T-helper 1 cell treated with Interleukin-12 subunit alpha and Interleukin-12 subunit beta and Interleukin-4 antibody, amounts not matched to agents 30 μg/mL and 1 μg/mL, for 36 hours (primary cell): ENCODE data around the gene OPA1.

Experiments
- H3K27ac Mint-ChIP-seq: one replicate; pipeline ENCODE4 v1.8.0; 2021; ENCODE audit warnings: mild to moderate bottlenecking, mixed read lengths
- H3K27me3 Mint-ChIP-seq: one replicate; pipeline ENCODE4 v1.8.0; 2021; ENCODE audit warnings: low read depth, mixed read lengths
- H3K36me3 Mint-ChIP-seq: one replicate; pipeline ENCODE4 v1.8.0; 2021; ENCODE audit warnings: low read depth, mixed read lengths
- H3K4me1 Mint-ChIP-seq: one replicate; pipeline ENCODE4 v1.8.0; 2021; ENCODE audit warnings: low read depth, mixed read lengths
- H3K4me3 Mint-ChIP-seq: one replicate; pipeline ENCODE4 v1.8.0; 2021; ENCODE audit warnings: mild to moderate bottlenecking, moderate library complexity, mixed read lengths
- H3K9me3 Mint-ChIP-seq: one replicate; pipeline ENCODE4 v1.8.0; 2021; ENCODE audit warnings: mixed read lengths

Gene OPA1

GRCh38 chr3:193650585-193650984 is 57.6 kb downstream of the OPA1 start:
- peaks cover 32% of the 10 kb centered on the region for H3K36me3 Mint-ChIP-seq
- H3K4me1 Mint-ChIP-seq: peaks cover 3% of the 10 kb centered on the region
- H3K27me3 Mint-ChIP-seq: no peaks in the 10 kb centered on the region

DNA sequence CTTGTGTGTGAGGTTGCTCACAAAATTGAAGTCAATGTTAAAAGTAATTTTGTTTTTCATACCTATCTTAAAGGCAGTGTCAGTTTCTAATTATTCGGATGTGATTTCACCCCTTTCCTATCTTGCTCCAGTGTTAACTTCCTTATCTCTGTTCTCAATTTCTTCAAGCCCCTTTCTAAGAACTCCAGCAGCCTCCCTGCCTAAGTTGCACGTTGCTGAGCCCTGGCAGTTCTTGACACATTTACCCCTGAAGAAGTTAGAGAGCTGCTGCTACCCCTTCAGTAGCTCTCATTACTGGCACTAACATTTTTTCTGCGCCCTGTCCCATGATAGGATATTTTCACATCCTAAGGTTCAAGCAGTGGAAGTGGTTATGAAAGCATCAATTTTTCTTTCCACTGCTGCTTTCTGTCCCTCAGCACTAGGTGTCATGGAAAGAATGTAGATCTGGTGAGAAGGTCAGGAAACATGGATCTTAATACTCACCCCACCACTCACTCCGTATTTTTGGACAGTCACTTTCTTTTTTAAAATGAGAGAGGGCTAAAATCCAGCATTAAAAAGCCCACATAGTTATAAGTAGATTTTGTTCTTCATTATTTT is 62.9 kb downstream of the OPA1 start:
- H3K4me1 Mint-ChIP-seq: no peaks in the 10 kb centered on the region
- no peak overlapping the region for H3K27ac Mint-ChIP-seq
- H3K9me3 Mint-ChIP-seq: no peaks in the 10 kb centered on the region
- no peak overlapping the region for H3K4me3 Mint-ChIP-seq
- H3K27me3 Mint-ChIP-seq: no peaks in the 10 kb centered on the region
- peaks cover 24% of the 10 kb centered on the region for H3K36me3 Mint-ChIP-seq

More at GRCh38 chr3:193650585-193650984, 57.6 kb downstream of the OPA1 start:
- no peak overlapping the region for H3K4me3 Mint-ChIP-seq
- H3K9me3 Mint-ChIP-seq: no peaks in the 10 kb centered on the region
- H3K27ac Mint-ChIP-seq: no peak overlapping the region

GRCh38 chr3:193656445-193656844 is 63.4 kb downstream of the OPA1 start:
- no peaks in the 10 kb centered on the region for H3K9me3 Mint-ChIP-seq
- H3K27ac Mint-ChIP-seq: no peak overlapping the region
- H3K4me3 Mint-ChIP-seq: no peak overlapping the region
- H3K36me3 Mint-ChIP-seq: peaks cover 25% of the 10 kb centered on the region
- no peaks in the 10 kb centered on the region for H3K27me3 Mint-ChIP-seq
- peaks cover 3% of the 10 kb centered on the region for H3K4me1 Mint-ChIP-seq

- peaks cover 5% of the 10 kb centered on the region for H3K4me1 Mint-ChIP-seq
- H3K4me3 Mint-ChIP-seq: no peak overlapping the region
- H3K9me3 Mint-ChIP-seq: no peaks in the 10 kb centered on the region
- no peaks in the 10 kb centered on the region for H3K27me3 Mint-ChIP-seq
- peaks cover 29% of the 10 kb centered on the region for H3K36me3 Mint-ChIP-seq
- no peak overlapping the region for H3K27ac Mint-ChIP-seq
These were observed 63.9 kb downstream of the OPA1 start for GRCh38 chr3:193656878-193657282.

DNA sequence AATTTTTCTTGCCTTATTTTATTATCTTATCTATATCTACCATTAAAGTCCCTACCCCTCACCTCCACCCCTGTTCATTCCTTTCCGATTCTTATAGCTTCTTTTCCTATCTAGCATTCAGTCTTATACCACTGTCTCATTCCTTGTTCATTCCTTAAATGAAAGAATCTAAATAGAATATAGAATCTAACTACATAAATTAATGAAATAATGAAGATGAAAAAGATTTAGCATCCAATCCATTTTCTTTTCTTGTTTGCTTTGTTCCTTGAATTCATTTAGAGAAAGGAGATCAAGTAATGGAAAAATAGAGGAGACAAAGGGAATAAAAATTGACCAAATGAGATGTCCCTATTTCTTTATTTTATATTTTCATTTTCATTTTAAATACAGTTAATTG is 67.2 kb downstream of the OPA1 start:
- Mint-ChIP-seq H3K27me3 (no peaks in the 10 kb centered on the region), H3K4me1 (peaks cover 5% of the 10 kb centered on the region), H3K27ac (no peak overlapping the region), H3K36me3 (peaks cover 33% of the 10 kb centered on the region), H3K4me3 (no peak overlapping the region), H3K9me3 (no peaks in the 10 kb centered on the region)

DNA sequence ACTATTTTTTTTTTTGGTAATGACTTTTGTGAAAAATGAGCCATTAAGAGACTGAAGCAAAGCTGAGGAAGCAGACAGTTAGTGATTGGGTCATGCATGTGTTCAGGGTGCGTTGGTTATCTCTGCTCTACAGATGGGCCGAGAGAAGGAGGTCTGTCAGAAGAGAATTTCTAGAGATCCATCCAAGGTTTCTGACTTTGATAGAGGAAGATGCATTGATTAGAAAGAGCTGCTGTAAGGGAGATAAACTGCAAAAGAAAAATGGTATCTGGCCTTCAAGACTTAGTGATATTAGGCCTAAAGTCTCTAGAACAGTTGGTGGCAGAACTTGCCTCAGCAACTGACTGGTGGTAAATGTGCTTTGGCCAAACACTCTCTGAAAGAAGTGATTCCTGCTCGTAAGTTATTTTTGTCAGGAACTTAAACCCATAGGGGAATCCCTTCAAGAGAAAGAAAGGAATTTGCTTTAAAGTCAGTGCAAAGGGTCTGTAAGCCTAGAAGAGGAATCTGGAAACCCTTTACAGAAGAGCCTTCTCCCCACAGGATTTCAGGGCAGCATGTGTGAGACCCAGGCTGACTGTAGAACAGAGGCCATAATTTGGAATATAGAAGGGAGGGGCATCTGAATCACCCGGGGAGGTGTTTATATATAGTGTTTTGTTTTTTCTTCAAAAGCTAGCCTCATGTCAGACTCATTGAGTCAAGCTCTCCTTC is 67.8 kb downstream of the OPA1 start:
- H3K27me3 Mint-ChIP-seq: no peaks in the 10 kb centered on the region
- H3K4me3 Mint-ChIP-seq: no peak overlapping the region
- no peaks in the 10 kb centered on the region for H3K9me3 Mint-ChIP-seq
- H3K36me3 Mint-ChIP-seq: peaks cover 32% of the 10 kb centered on the region
- H3K27ac Mint-ChIP-seq: no peak overlapping the region
- H3K4me1 Mint-ChIP-seq: peaks cover 5% of the 10 kb centered on the region

GRCh38 chr3:193662757-193663322 is 69.8 kb downstream of the OPA1 start:
- Mint-ChIP-seq H3K36me3 (peaks cover 25% of the 10 kb centered on the region), H3K9me3 (no peaks in the 10 kb centered on the region), H3K27ac (no peak overlapping the region), H3K27me3 (no peaks in the 10 kb centered on the region), H3K4me3 (no peak overlapping the region), H3K4me1 (peaks cover 5% of the 10 kb centered on the region)

GRCh38 chr3:193665370-193665989 is 72.5 kb downstream of the OPA1 start:
- no peak overlapping the region for H3K27ac Mint-ChIP-seq
- H3K36me3 Mint-ChIP-seq: peaks cover 32% of the 10 kb centered on the region

GRCh38 chr3:193673845-193674244 is 80.8 kb downstream of the OPA1 start:
- no peak overlapping the region for H3K27ac Mint-ChIP-seq
- no peak overlapping the region for H3K4me3 Mint-ChIP-seq
- H3K4me1 Mint-ChIP-seq: peaks cover 4% of the 10 kb centered on the region
- no peaks in the 10 kb centered on the region for H3K9me3 Mint-ChIP-seq
- H3K36me3 Mint-ChIP-seq: peaks cover 25% of the 10 kb centered on the region
- no peaks in the 10 kb centered on the region for H3K27me3 Mint-ChIP-seq

More at GRCh38 chr3:193665370-193665989, 72.5 kb downstream of the OPA1 start:
- Mint-ChIP-seq H3K4me3 (no peak overlapping the region), H3K27me3 (no peaks in the 10 kb centered on the region), H3K4me1 (peaks cover 5% of the 10 kb centered on the region), H3K9me3 (no peaks in the 10 kb centered on the region)

DNA sequence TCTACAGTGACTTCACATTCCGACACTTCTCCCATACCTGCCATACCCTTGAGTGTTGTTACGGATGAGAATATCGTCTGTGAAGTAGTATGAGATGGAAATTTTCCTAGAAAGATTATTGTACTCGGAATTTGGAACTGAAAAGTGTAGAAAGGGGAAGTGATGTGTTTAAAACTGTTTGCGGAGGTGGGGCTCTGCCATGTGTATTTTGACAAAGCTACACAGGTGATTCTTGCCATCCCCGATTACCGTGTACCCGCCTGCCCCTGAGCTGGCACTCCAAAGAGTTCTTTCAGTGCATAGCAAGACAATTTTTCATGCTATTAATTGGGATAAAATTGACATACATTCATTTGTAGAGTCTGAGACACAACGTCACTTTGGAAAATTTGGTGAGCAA is 81.7 kb downstream of the OPA1 start:
- H3K4me3 Mint-ChIP-seq: no peak overlapping the region
- H3K9me3 Mint-ChIP-seq: no peaks in the 10 kb centered on the region
- peaks cover 4% of the 10 kb centered on the region for H3K4me1 Mint-ChIP-seq
- no peaks in the 10 kb centered on the region for H3K27me3 Mint-ChIP-seq
- H3K36me3 Mint-ChIP-seq: peaks cover 23% of the 10 kb centered on the region
- H3K27ac Mint-ChIP-seq: no peak overlapping the region

- no peaks in the 10 kb centered on the region for H3K9me3 Mint-ChIP-seq
- H3K27ac Mint-ChIP-seq: no peak overlapping the region
- no peaks in the 10 kb centered on the region for H3K27me3 Mint-ChIP-seq
- H3K36me3 Mint-ChIP-seq: peaks cover 17% of the 10 kb centered on the region
- peaks cover 4% of the 10 kb centered on the region for H3K4me1 Mint-ChIP-seq
- no peak overlapping the region for H3K4me3 Mint-ChIP-seq
These were observed 84.7 kb downstream of the OPA1 start for GRCh38 chr3:193677734-193678133.

- Mint-ChIP-seq H3K36me3 (peaks cover 20% of the 10 kb centered on the region), H3K4me3 (no peak overlapping the region), H3K9me3 (no peaks in the 10 kb centered on the region)
These were observed 87.2 kb downstream of the OPA1 start for GRCh38 chr3:193680220-193680619.

GRCh38 chr3:193681631-193682030 is 88.6 kb downstream of the OPA1 start:
- Mint-ChIP-seq H3K27ac (no peak overlapping the region), H3K4me3 (no peak overlapping the region), H3K9me3 (no peaks in the 10 kb centered on the region), H3K36me3 (peaks cover 15% of the 10 kb centered on the region), H3K27me3 (no peaks in the 10 kb centered on the region), H3K4me1 (peaks cover 4% of the 10 kb centered on the region)

More at GRCh38 chr3:193680220-193680619, 87.2 kb downstream of the OPA1 start:
- peaks cover 4% of the 10 kb centered on the region for H3K4me1 Mint-ChIP-seq
- H3K27ac Mint-ChIP-seq: no peak overlapping the region
- H3K27me3 Mint-ChIP-seq: no peaks in the 10 kb centered on the region

DNA sequence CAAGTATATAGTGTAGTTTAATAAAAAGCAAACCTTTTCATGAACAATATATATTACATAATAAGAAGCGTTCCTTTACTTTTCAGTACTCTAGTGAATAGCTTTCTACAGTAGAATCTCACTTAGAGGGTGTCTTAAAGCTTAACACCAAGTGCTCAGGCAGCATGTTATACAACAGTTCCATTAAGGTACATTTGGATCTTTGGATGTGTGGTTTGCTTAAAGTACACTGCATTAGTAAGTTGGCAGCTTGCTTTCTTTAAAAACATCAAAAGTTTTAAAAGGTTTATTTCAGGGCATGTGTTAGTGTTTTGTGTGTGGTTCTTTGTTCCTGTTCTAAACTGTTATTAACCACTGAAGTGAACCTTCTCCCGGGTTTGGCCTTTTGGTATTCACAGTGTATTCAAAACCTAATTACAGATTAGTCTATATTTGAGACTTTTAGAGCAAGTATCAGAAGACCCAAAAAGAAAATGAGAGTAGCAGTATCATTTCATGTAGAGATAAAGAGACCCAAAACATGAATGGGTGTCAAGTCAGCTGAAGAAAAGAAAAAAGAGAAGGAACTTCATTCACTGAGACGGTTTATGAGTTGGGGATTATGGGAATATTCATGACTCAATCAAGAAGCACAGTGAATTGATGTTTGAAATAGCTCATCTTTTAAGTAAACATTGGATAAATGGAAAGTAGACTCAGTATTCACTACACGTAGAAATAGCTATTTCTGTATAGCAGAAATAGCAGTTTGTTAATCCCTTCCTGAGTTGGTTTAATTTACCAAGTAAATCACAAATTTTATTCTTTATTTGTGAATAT is 93.9 kb downstream of the OPA1 start:
- no peaks in the 10 kb centered on the region for H3K27me3 Mint-ChIP-seq
- H3K9me3 Mint-ChIP-seq: no peaks in the 10 kb centered on the region
- H3K4me3 Mint-ChIP-seq: no peak overlapping the region
- H3K36me3 Mint-ChIP-seq: peaks cover 8% of the 10 kb centered on the region
- H3K27ac Mint-ChIP-seq: no peak overlapping the region
- H3K4me1 Mint-ChIP-seq: peaks cover 5% of the 10 kb centered on the region
